Liver (tissue), 9 donors: Measurements from ENCODE around the gene TAAR8. TPM values are rescaled to one million over a fixed set of nuclear protein-coding genes. Genes with fewer than 3 reads are reported as not detected.
"Not testable (repeated sequence)": the region's sequence is repeated elsewhere in the genome, so short reads cannot be mapped to it uniquely, and the experiment has no call there.

Source experiments
- DNase-seq: peaks from one replicate; pipeline ENCODE4 v3.0.0-alpha.2; 2017; ENCODE audit warnings: low spot score
- H3K27ac ChIP-seq, 2 donors: one replicate each; pipeline ENCODE4 v1.7.0; 2013; ENCODE audit warnings: inconsistent platforms in 2 of 2, low read length in 2 of 2, control low read depth in 1 of 2, low read depth in 1 of 2, mild to moderate bottlenecking in 1 of 2
- H3K27me3 ChIP-seq, 4 donors: one replicate each; pipeline versions ENCODE4 v1.6.1 to v1.7.0; 2013; ENCODE audit warnings: low read length in 3 of 4, inconsistent platforms in 1 of 4, mild to moderate bottlenecking in 1 of 4, moderate library complexity in 1 of 4; ENCODE audit not compliant: control insufficient read depth in 4 of 4, insufficient read depth in 4 of 4
- H3K36me3 ChIP-seq, 4 donors: one replicate each; pipeline versions ENCODE4 v1.6.1 to v1.7.0; 2013; ENCODE audit warnings: low read length in 3 of 4, mild to moderate bottlenecking in 3 of 4, low read depth in 1 of 4, moderate library complexity in 1 of 4; ENCODE audit not compliant: control insufficient read depth in 4 of 4, insufficient read depth in 3 of 4
- H3K4me1 ChIP-seq, 4 donors: one replicate each; pipeline versions ENCODE4 v1.6.1 to v1.7.0; 2013; ENCODE audit warnings: low read length in 3 of 4, mild to moderate bottlenecking in 3 of 4, moderate library complexity in 1 of 4; ENCODE audit not compliant: control insufficient read depth in 4 of 4, insufficient read depth in 4 of 4
- H3K4me3 ChIP-seq, 3 donors: one replicate each; pipeline versions ENCODE4 v1.6.1 to v1.7.0; 2013; ENCODE audit warnings: low read length in 3 of 3, control low read depth in 1 of 3, low read depth in 1 of 3, mild to moderate bottlenecking in 1 of 3
- H3K9ac ChIP-seq, 2 donors: one replicate each; pipeline ENCODE4 v1.7.0; 2013; ENCODE audit warnings: low read length in 2 of 2, mild to moderate bottlenecking in 2 of 2, moderate library complexity in 2 of 2, control low read depth in 1 of 2, low read depth in 1 of 2
- H3K9me3 ChIP-seq, 4 donors: one replicate each; pipeline versions ENCODE4 v1.6.1 to v1.7.0; 2013; ENCODE audit warnings: low read length in 3 of 4; ENCODE audit not compliant: control insufficient read depth in 4 of 4
- ATF3 ChIP-seq: IDR thresholded peaks from 2 replicates; pipeline ENCODE4 v1.6.1; 2016; ENCODE audit warnings: antibody characterized with exemption
- CTCF ChIP-seq: fragments of 150-350 bp; IDR thresholded peaks from 2 replicates; pipeline ENCODE4 v1.5.1; 2017; ENCODE audit warnings: improper control_type of control experiment, low read depth, low read length; ENCODE audit not compliant: missing input control
- EGR1 ChIP-seq, 2 donors: IDR thresholded peaks; 2 replicates each; pipeline ENCODE4 v1.6.1; 2016 to 2018; ENCODE audit warnings: antibody characterized with exemption in 2 of 2, low read depth in 2 of 2
- FOXA2 ChIP-seq: IDR thresholded peaks from 2 replicates; pipeline ENCODE4 v1.6.1; 2016; ENCODE audit warnings: antibody characterized with exemption
- GABPA ChIP-seq, 2 donors: IDR thresholded peaks in 1 of 2; conservative IDR thresholded peaks in 1 of 2; 2 replicates each; pipeline ENCODE4 v1.6.1; 2016; ENCODE audit warnings: antibody characterized with exemption in 2 of 2, mild to moderate bottlenecking in 1 of 2, moderate library complexity in 1 of 2
- HNF4A ChIP-seq, 2 donors: conservative IDR thresholded peaks; 2 replicates each; pipeline ENCODE4 v1.6.1; 2016; ENCODE audit warnings: antibody characterized with exemption in 2 of 2, mild to moderate bottlenecking in 2 of 2
- HNF4G ChIP-seq: IDR thresholded peaks from 2 replicates; pipeline ENCODE4 v1.6.1; 2016; ENCODE audit warnings: antibody characterized with exemption
- JUND ChIP-seq, 2 donors: IDR thresholded peaks; 2 replicates each; pipeline ENCODE4 v1.6.1; 2016; ENCODE audit warnings: antibody characterized with exemption in 2 of 2
- MAX ChIP-seq: IDR thresholded peaks from 2 replicates; pipeline ENCODE4 v1.6.1; 2016; ENCODE audit warnings: antibody characterized with exemption
- NR2F2 ChIP-seq: IDR thresholded peaks from 2 replicates; pipeline ENCODE4 v1.6.1; 2016; ENCODE audit warnings: antibody characterized with exemption
- RAD21 ChIP-seq, 2 donors: IDR thresholded peaks; 2 replicates each; pipeline ENCODE4 v1.6.1; 2016; ENCODE audit warnings: antibody characterized with exemption in 2 of 2, mild to moderate bottlenecking in 2 of 2
- REST ChIP-seq: IDR thresholded peaks from 2 replicates; pipeline ENCODE4 v1.6.1; 2016; ENCODE audit warnings: antibody characterized with exemption, mild to moderate bottlenecking
- SP1 ChIP-seq: IDR thresholded peaks from 2 replicates; pipeline ENCODE4 v1.6.1; 2018; ENCODE audit warnings: antibody characterized with exemption, mild to moderate bottlenecking
- TAF1 ChIP-seq: conservative IDR thresholded peaks from 2 replicates; pipeline ENCODE4 v1.6.1; 2016; ENCODE audit warnings: antibody characterized with exemption, mild to moderate bottlenecking
- YY1 ChIP-seq: IDR thresholded peaks from 2 replicates; pipeline ENCODE4 v1.6.1; 2016; ENCODE audit warnings: antibody characterized with exemption, mild to moderate bottlenecking
- ZBTB33 ChIP-seq: IDR thresholded peaks from 2 replicates; pipeline ENCODE4 v1.6.1; 2016; ENCODE audit warnings: antibody characterized with exemption
- WGBS: extraction: QIAGEN DNeasy Blood & Tissue Kit; methylation state at CpG from one replicate; pipeline ENCODE4 v1.1.7; 2013; 5-methylcytosine and 5-hydroxymethylcytosine counted together
- polyA plus RNA-seq, 2 donors: library from polyadenylated mRNA; stranded (reverse) in 1 of 2; unstranded in 1 of 2; fragments of 200-250 nt in 1 of 2; fragments of >200 nt in 1 of 2; fragmentation: Nextera tagmentation in 1 of 2; extraction: Ambion mirVana in 1 of 2; gene quantifications; one replicate each; pipeline versions ENCODE4 v1.2.1 to v1.2.3, GENCODE V29; 2013 to 2015
- total RNA-seq, 2 donors: library from RNA; depleted of rRNA; stranded (reverse); fragments of >200 nt; gene quantifications; one replicate each; pipeline ENCODE4 v1.2.3, GENCODE V29; 2014
- donor health status: healthy.
- donor health status: healthy.
- donor health status: healthy.
- donor health status: healthy.
- donor health status: healthy.

Gene TAAR8
- total and polyA plus RNA-seq, 4 donors = not detected

- no peaks in the 10 kb centered on the region for H3K9me3 ChIP-seq
- H3K27me3 ChIP-seq = no peaks in the 10 kb centered on the region
- no peak for DNase-seq
- 89% methylated on average over 4 of the region's 4 CpGs for WGBS
- no peaks in the 10 kb centered on the region for H3K4me1 ChIP-seq
- H3K36me3 ChIP-seq = no peaks in the 10 kb centered on the region
- no peak for TF ChIP-seq REST
- no peak for TF ChIP-seq MAX
- no peak for TF ChIP-seq TAF1
- no peak for TF ChIP-seq ATF3
- TF ChIP-seq HNF4A (conservative IDR thresholded peaks at IDR 0.05) = no peak
- no peak for TF ChIP-seq CTCF
- no peak for TF ChIP-seq NR2F2
- no peak for TF ChIP-seq YY1
- TF ChIP-seq RAD21 (IDR thresholded peaks at IDR 0.05) = no peak
- no peak for TF ChIP-seq GABPA (IDR thresholded peaks at IDR 0.05 in 1 of 2, conservative IDR thresholded peaks at IDR 0.05 in 1 of 2)
- no peak for TF ChIP-seq JUND (IDR thresholded peaks at IDR 0.05)
- TF ChIP-seq FOXA2 = no peak
- no peak for TF ChIP-seq ZBTB33
- no peak for TF ChIP-seq EGR1 (IDR thresholded peaks at IDR 0.05; ENCODE audit: low read depth in 2 of 2)
- no peak for TF ChIP-seq SP1
- no peak for TF ChIP-seq HNF4G
- H3K9ac ChIP-seq = no peak overlapping the region
- H3K4me3 ChIP-seq = no peak overlapping the region
- no peak overlapping the region for H3K27ac ChIP-seq
Observed at GRCh38 chr6:132551214-132551613, 1.3 kb upstream of the TAAR8 start.

- H3K36me3 ChIP-seq, H3K27me3 ChIP-seq, H3K4me1 ChIP-seq, H3K9me3 ChIP-seq, H3K4me3 ChIP-seq, DNase-seq, H3K27ac ChIP-seq, H3K9ac ChIP-seq: not testable (repeated sequence)
- WGBS = 74% methylated on average over 3 of the region's 3 CpGs
Observed at GRCh38 chr6:132560087-132560486, 7.6 kb downstream of the TAAR8 start.
